SK-N-SH treated with all-trans-retinoic acid at 6 μM for 48 hours (cell line): ENCODE results near the gene FAM20C.

ENCODE experiments used
- ATAC-seq: fragments of 200-7000 bp; cut with Tn5 transposase; 3 replicates; pipeline ENCODE4 v1.9.1; 2020; ENCODE audit warnings: mild to moderate bottlenecking, moderate library complexity
- ARNTL ChIP-seq: fragments of 450-650 bp; formaldehyde crosslinking; IDR thresholded peaks from 2 replicates; pipeline ENCODE4 v1.5.0; 2020; ENCODE audit warnings: low read depth, mild to moderate bottlenecking, moderate library complexity, borderline replicate concordance
- BACH2 ChIP-seq: fragments of 250-450 bp; sonication (Bioruptor Pico); IDR thresholded peaks from 2 replicates; pipeline ENCODE4 v1.9.0; 2021; ENCODE audit warnings: mild to moderate bottlenecking, borderline replicate concordance
- CSDC2 ChIP-seq: fragments of 250-450 bp; sonication (Bioruptor Pico); IDR thresholded peaks from 2 replicates; pipeline ENCODE4 v1.5.0; 2020; ENCODE audit warnings: mild to moderate bottlenecking, moderate library complexity
- CSRNP3 ChIP-seq: fragments of 250-450 bp; sonication (Bioruptor Pico); IDR thresholded peaks from 2 replicates; pipeline ENCODE4 v1.5.1; 2021; ENCODE audit warnings: mild to moderate bottlenecking, moderate library complexity
- ESRRG ChIP-seq: fragments of 250-450 bp; sonication (Bioruptor Pico); IDR thresholded peaks from 2 replicates; pipeline ENCODE4 v1.6.1; 2021; ENCODE audit warnings: mild to moderate bottlenecking
- GLIS3 ChIP-seq: fragments of 250-450 bp; sonication (Bioruptor Pico); IDR thresholded peaks from 2 replicates; pipeline ENCODE4 v1.5.0; 2020; ENCODE audit warnings: mild to moderate bottlenecking, moderate library complexity
- ISL1 ChIP-seq: fragments of 250-450 bp; sonication (Bioruptor Pico); IDR thresholded peaks from 2 replicates; pipeline ENCODE4 v2.1.2; 2022; ENCODE audit warnings: mild to moderate bottlenecking, moderate library complexity
- OSR1 ChIP-seq: fragments of 250-450 bp; sonication (Bioruptor Pico); IDR thresholded peaks from 2 replicates; pipeline ENCODE4 v1.8.0; 2022; ENCODE audit warnings: moderate library complexity, mild to moderate bottlenecking, inconsistent platforms
- PATZ1 ChIP-seq: fragments of 250-450 bp; sonication (Bioruptor Pico); IDR thresholded peaks from 2 replicates; pipeline ENCODE4 v1.8.0; 2020; ENCODE audit warnings: mild to moderate bottlenecking, moderate library complexity, borderline replicate concordance
- POU6F1 ChIP-seq: fragments of 250-450 bp; sonication (Bioruptor Pico); IDR thresholded peaks from 2 replicates; pipeline ENCODE4 v1.8.0; 2021; ENCODE audit warnings: low read depth, mild to moderate bottlenecking, moderate library complexity, borderline replicate concordance
- PPARA ChIP-seq: fragments of 250-450 bp; sonication (Bioruptor Pico); IDR thresholded peaks from 2 replicates; pipeline ENCODE4 v1.5.0; 2020; ENCODE audit warnings: mild to moderate bottlenecking, borderline replicate concordance
- RARB ChIP-seq: fragments of 250-450 bp; sonication (Bioruptor Pico); IDR thresholded peaks from 2 replicates; pipeline ENCODE4 v1.8.0; 2021; ENCODE audit warnings: mild to moderate bottlenecking, moderate library complexity
- TCF4 ChIP-seq: fragments of 250-450 bp; sonication (Bioruptor Pico); IDR thresholded peaks from 2 replicates; pipeline ENCODE4 v1.8.0; 2021; ENCODE audit warnings: mild to moderate bottlenecking, moderate library complexity, borderline replicate concordance
- TOX ChIP-seq: fragments of 250-450 bp; sonication (Bioruptor Pico); IDR thresholded peaks from 2 replicates; pipeline ENCODE4 v1.8.0; 2021; ENCODE audit warnings: mild to moderate bottlenecking, moderate library complexity, borderline replicate concordance
- TSHZ2 ChIP-seq: fragments of 250-450 bp; sonication (Bioruptor Pico); IDR thresholded peaks from 2 replicates; pipeline ENCODE4 v1.5.0; 2020; ENCODE audit warnings: mild to moderate bottlenecking, moderate library complexity
- ZC3H10 ChIP-seq: fragments of 250-450 bp; sonication (Bioruptor Pico); IDR thresholded peaks from 2 replicates; pipeline ENCODE4 v1.5.1; 2021; ENCODE audit warnings: mild to moderate bottlenecking, moderate library complexity
- ZFP3 ChIP-seq: fragments of 250-450 bp; sonication (Bioruptor Pico); IDR thresholded peaks from 2 replicates; pipeline ENCODE4 v1.5.0; 2020; ENCODE audit warnings: mild to moderate bottlenecking, moderate library complexity
- ZFP30 ChIP-seq: fragments of 450-650 bp; formaldehyde crosslinking; IDR thresholded peaks from 2 replicates; pipeline ENCODE4 v1.5.0; 2022; ENCODE audit warnings: mild to moderate bottlenecking, moderate library complexity
- ZNF565 ChIP-seq: fragments of 450-650 bp; formaldehyde crosslinking; conservative IDR thresholded peaks from 2 replicates; pipeline ENCODE4 v1.5.0; 2020; ENCODE audit warnings: low read depth, mild to moderate bottlenecking, moderate library complexity
- ZNF70 ChIP-seq: fragments of 450-650 bp; formaldehyde crosslinking; IDR thresholded peaks from 2 replicates; pipeline ENCODE4 v1.5.0; 2020; ENCODE audit warnings: mild to moderate bottlenecking, moderate library complexity
- ZNF8 ChIP-seq: fragments of 450-650 bp; formaldehyde crosslinking; IDR thresholded peaks from 2 replicates; pipeline ENCODE4 v1.5.0; 2020; ENCODE audit warnings: mild to moderate bottlenecking, moderate library complexity

Gene FAM20C

GRCh38 chr7:164882-165660, 27.3 kb upstream of the FAM20C start:
- no peak for TF ChIP-seq ARNTL
- TF ChIP-seq BACH2 (CRISPR knock-in tag): no peak
- no peak for TF ChIP-seq CSRNP3 (CRISPR knock-in tag)
- TF ChIP-seq RARB: no peak
- no peak for TF ChIP-seq ISL1 (CRISPR knock-in tag)
- TF ChIP-seq ZNF8: no peak
- TF ChIP-seq ZNF70: no peak
- no peak for TF ChIP-seq TCF4 (CRISPR knock-in tag)
- no peak for TF ChIP-seq GLIS3 (CRISPR knock-in tag)
- no peak for TF ChIP-seq ZFP30
- TF ChIP-seq POU6F1 (CRISPR knock-in tag): no peak
- no peak for TF ChIP-seq PATZ1 (CRISPR knock-in tag)
- no peak for TF ChIP-seq TOX (CRISPR knock-in tag)
- no peak for TF ChIP-seq OSR1 (CRISPR knock-in tag)
- TF ChIP-seq ESRRG (CRISPR knock-in tag): no peak
- TF ChIP-seq PPARA (CRISPR knock-in tag): no peak
- no peak for ATAC-seq

- TF ChIP-seq ESRRG (CRISPR knock-in tag) (no peak), ZNF565 (CRISPR knock-in tag) (no peak), ISL1 (CRISPR knock-in tag) (no peak), GLIS3 (CRISPR knock-in tag) (no peak), RARB (no peak), POU6F1 (CRISPR knock-in tag) (no peak), CSDC2 (CRISPR knock-in tag) (no peak), ZFP3 (CRISPR knock-in tag) (no peak), ZC3H10 (CRISPR knock-in tag) (no peak), TSHZ2 (CRISPR knock-in tag) (no peak)
- ATAC-seq: no peak
These were observed 26.6 kb upstream of the FAM20C start for GRCh38 chr7:165661-166337.
